ENCODE measurements around the gene TAS1R2. TPM values are rescaled to one million over a fixed set of nuclear protein-coding genes. Genes with fewer than 3 reads are reported as not detected.

TAS1R2 gene
- total and polyA plus RNA-seq, 9 of the 15 experiments (the other 6 are each of a cell fraction or from before 2014, with no cell fraction given) = not detected

- no peaks in the 10 kb centered on the region for H3K9me3 ChIP-seq (replicated peaks; ENCODE audit: control insufficient read depth, insufficient read depth, low read depth, low read length)
- no peak for ATAC-seq
- H4K20me1 ChIP-seq (replicated peaks; ENCODE audit: control insufficient read depth, insufficient read depth, low read length) = peaks cover 2% of the 10 kb centered on the region; the same call in 1 of the 2 replicates
- intact Hi-C loops (cut with micrococcal nuclease) (no loop called here), in situ Hi-C loops (cut with MboI) (no loop called here)
- no peak overlapping the region for H3K4me2 ChIP-seq (ENCODE audit: insufficient read depth, low read length)
- H3K79me2 ChIP-seq (ENCODE audit: control insufficient read depth, insufficient read depth, low read length) = no peaks in the 10 kb centered on the region
- peaks cover 0 to 7% of the 10 kb centered on the region in 2 experiments; a peak in 1 of 5 replicates for H3K4me1 ChIP-seq (replicated peaks in 1 of 2; ENCODE audit: control insufficient read depth in 2 of 2, insufficient read depth in 2 of 2, low read length in 2 of 2)
- ChIA-PET CTCF (ENCODE audit: low intra/inter-chr PET ratio) (no interaction called here), POLR2A (interaction anchor here (0.6 kb wide), 1 partner anchor 511 kb away, joined by 5 read pairs; no protein-coding TSS in a partner anchor)
- H3K27ac ChIP-seq (ENCODE audit: extremely low read depth, low read depth, low read length) = no peak overlapping the region
- H3K9ac ChIP-seq (ENCODE audit: insufficient read depth in 1 of 2, low read depth in 2 of 2, low read length in 2 of 2) = peak overlapping the region in 1 of 2 experiments; percentile 39; a peak in 1 of 4 replicates
- H3K27me3 ChIP-seq (ENCODE audit: control insufficient read depth in 2 of 2, insufficient read depth in 2 of 2, low read length in 2 of 2) = peaks cover 1 to 27% of the 10 kb centered on the region in 2 experiments; a peak in 4 of 5 replicates
- no peaks in the 10 kb centered on the region for H3K9me1 ChIP-seq (ENCODE audit: control insufficient read depth, insufficient read depth, low read length)
- TF ChIP-seq ZMIZ1 (IDR thresholded peaks at IDR 0.05; ENCODE audit: low read depth in 2 of 2, low read length in 2 of 2) (no peak), VEZF1 (CRISPR knock-in tag; IDR thresholded peaks at IDR 0.05) (peak; percentile 35; the same call in 1 of the 2 replicates), ZNF830 (CRISPR knock-in tag; IDR thresholded peaks at IDR 0.05) (no peak)
- no peak for FAIRE-seq
- BruUV-seq (replicated peaks) = no TSS peak
- WGBS (ENCODE audit: insufficient coverage, low coverage, missing lambda C conversion rate) = 23% methylated on average over 5 of the region's 6 CpGs
- no peak overlapping the region for H3K4me3 ChIP-seq
- DNase-seq (ENCODE audit: extremely low read depth in 1 of 4, low spot score in 3 of 4) = no peak
- no peak overlapping the region for H2AFZ ChIP-seq (ENCODE audit: low read depth, low read length)
- H3K36me3 ChIP-seq (ENCODE audit: control insufficient read depth, insufficient read depth, low read length) = no peaks in the 10 kb centered on the region
Measured at GRCh38 chr1:18814425-18814824, 45.0 kb downstream of the TAS1R2 start.
